IPS DF 19.7 (cell line): ENCODE data around the gene TIMP2.
"Not testable (repeated sequence)": the region's sequence is repeated elsewhere in the genome, so short reads cannot be mapped to it uniquely, and the experiment has no call there.

ENCODE experiments used
- DNase-seq: peaks from one replicate; pipeline ENCODE4 v3.0.0-alpha.2; 2013; ENCODE audit warnings: low read depth, low spot score

TIMP2 gene, protein sequence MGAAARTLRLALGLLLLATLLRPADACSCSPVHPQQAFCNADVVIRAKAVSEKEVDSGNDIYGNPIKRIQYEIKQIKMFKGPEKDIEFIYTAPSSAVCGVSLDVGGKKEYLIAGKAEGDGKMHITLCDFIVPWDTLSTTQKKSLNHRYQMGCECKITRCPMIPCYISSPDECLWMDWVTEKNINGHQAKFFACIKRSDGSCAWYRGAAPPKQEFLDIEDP

DNA sequence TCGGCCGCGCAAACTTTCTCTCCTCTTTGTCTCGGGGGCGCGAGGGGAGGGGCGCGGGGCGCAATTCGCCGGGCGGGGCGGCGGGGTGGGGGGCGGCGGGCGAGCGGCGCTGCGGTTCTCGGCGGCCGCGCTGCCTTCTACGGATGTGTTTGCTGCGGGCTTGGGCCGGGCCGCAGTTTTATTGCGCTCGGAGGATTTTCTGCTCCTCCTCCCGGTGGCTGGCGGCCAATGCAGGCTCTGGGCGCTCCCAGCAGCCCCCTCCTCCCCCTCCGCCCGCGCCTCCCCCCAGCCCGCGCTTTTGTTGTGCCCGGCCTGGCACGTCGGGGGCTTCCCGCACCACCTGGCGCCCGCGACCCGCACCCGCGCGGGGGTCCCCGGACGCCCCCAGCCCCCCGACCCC is at the start of gene TIMP2:
TSS of gene TIMP2 (minus strand) at position 154 of the 400 bp plus-strand sequence. CDS start 299 bp downstream, outside the sequence.
- DNase-seq: no peak

DNA sequence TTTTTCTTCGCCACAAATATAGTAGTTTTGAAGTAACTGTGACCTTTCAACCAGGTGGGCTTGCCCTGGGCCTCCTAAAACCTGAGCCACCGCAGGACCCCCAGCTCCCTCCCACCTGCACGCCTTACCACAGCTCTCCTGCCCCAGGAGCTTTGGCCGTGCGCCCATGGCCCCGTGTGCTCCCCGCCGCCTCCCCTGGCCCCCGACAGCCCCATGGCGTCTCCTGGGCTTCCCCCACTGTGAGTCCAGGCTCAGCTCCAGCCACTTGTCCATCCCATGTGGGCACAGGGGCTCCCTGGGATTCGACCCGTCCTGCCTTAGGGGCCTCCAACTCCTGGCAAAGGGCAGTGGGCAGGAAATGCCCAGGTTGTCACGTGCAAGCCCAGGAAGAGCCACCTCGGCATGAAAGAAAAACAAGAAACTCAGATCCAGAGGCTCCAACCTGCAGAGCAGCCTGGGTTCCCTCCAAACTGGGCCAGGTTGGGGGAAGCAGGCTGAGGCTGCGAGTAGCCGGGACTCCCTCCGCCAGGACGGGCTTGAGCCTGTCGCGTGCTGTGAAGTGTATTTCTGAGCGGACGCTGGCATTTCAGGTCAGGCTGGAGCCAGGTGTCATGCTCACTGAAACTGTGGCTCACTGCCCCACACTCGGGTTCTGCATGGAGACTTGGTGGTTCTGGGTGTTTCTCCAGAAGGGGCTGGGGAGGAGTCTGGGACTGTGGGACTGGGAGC is 48.8 kb upstream of the TIMP2 start:
- DNase-seq: no peak

DNA sequence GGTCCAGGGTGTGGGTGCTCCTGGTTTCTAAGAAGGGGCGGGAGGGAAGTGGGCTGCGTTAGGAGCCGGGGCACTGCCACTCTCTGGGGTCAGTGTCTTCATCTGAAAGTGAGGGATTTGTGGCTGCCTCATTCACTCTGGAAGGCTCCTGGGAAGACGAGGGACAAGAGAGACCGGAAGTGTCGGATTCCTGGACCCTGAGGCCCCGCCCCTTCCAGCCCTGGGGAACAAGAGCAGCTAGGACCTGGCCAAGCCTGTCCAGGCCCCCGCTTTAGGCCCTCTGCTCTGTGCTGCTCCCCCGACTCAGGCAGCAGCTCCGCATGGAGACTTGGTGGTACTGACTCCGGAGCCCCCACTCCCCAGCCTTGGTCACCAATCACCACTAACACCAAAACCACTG is 48.0 kb upstream of the TIMP2 start:
- no peak for DNase-seq

DNA sequence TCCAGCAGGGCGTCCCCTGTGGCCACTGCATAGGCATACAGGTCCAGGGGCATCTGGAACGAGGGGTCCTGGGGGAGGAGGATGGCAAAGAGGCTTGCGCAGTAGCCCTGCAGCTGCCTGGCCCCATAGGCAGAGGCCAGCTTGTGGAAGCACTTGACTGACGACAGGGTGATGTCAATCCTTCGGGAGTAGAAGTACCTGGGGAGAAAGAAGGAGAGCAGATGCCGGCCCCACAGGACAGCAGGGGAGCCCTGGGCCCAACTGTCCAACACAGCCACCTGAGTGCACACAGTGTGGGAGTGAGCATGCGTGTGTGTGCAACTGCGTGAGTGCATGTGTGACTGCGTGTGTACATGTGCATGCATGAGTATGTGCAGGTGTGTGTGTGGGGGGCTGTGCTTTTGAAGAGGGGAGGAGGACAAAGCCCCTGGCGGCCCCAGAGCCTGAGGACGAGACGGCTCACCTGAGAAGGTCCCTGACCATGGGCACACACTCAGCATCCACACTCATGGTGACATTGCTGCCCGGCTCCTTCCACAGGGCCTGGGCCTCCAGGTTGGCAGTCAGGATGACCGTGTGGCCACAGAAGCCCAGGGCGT is 47.4 kb upstream of the TIMP2 start:
- no peak for DNase-seq

DNA sequence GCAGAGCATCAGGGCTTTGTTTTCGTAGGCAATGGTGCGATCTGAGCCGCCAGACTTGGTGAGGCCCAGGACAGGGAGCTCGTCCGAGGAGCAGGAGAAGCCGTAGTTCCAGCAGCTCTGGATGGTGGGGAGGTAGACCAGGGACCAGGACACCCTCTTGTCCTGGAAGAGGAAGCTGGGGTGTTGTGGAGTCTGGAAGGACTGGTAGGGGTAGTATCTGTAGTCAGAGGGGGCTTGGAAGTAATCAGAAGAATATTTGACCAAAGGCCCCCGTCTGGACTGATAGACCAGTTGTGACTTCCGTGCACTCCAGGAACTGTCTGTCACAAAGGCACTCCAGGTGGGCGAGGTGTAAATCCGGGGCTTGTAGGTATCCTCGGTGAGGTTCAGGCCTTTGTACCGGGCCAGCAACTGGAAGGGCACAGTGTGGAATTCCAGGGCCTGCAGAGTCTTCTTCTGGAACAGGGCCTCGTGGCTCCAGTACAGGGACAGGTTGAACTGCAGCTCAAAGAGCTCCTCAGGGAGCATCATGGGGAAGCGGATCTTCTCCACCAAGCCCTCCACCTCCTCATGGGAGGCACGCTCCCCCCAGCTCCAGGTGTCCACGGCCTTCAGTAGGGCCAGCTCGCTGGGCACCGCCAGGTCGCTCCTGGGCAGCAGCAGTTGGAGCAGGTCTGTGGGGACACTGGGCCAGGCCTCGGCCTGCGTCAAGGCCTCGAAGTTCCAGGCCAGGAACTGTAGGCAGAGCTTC is 46.7 kb upstream of the TIMP2 start:
- DNase-seq: no peak

DNA sequence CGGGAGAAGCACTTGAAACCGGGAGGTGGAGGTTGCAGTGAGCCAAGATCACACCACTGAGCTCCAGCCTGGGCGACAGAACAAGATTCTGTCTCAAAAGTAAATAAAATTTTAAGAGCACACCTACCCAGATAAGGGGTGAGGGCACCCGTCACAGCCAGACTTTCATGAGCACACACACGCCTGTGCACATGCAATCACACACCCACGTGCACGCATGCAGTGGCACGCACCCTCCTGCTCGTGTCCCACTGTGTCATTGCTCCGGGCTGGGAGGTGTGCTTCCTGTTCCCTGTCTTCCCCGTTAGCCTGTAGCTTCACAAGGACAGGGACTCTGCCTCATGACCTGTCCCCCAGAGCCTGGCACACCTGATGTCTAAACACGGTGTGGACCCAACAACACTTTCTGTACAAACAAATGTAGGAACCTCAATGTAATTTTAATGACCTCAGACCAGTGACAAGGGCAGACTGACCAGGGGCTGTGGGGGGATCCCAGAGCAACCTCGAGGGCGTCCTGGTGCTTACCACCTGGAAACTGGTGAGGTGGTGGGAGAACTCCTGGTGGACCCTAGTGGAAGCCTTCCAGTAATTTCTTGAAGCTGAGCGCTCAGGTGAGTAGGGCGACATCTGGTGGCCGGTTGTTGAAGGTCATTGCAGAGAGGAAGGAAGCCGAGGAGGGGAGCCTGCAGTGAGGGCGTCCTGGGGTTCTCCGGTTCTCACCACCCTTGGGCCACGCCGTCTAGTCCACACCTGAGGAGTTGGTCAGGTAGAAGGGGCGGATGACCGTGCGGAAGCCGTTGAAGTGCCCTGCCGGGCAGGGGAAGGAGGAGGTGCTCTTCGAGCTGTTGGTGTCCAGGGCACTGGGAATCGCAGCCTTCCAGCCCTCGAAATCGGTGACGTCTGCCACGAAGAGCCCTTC is 45.9 kb upstream of the TIMP2 start:
- DNase-seq: no peak

DNA sequence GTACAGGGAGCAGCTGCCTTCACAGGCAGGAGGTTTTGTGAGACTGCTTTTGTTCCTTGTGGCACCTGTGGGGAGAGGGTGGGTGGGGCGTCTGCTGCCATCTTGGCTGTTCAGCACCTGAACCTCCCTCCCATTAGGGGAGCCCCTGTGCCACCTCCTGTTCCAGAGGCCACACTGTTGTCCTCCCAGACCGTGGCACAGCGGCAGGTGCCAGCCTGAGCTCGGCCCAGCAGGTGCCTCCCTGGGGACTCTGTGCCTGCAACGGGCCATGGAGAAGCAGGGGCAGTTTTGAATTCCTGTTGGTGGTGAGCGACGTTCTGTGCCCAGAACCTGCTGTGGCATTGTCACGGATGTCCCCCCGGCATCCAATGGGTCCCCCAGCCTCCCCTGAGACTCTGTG is 44.7 kb upstream of the TIMP2 start:
- DNase-seq: no peak

DNA sequence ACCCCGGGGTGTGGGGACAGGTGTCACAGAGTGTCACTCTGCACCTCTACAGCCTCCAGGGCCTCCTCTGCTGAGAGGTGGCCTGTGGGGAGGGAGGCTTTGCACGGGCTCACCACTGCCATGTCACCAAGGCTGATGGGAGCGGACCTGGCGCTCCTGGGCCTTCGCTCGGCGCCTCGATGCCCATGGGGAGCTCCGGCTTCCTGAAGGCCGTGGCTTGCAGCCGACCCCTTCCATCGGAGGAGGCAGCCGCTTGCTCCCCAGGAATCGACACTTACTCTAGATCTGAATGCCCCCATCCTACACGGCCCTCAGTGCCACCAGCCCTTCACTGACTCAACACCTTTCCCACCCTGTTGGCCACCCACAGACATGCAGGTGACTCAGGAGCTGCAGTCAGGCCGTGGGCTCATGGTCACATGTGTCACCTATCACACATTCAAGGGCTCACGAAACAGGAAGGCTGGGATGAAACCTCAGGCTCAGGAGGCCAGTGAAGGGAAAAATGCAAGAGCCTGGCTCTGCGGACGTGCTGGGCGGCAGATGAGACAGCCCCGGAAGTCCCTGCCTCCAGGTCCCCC is 42.7 kb upstream of the TIMP2 start:
- no peak for DNase-seq

DNA sequence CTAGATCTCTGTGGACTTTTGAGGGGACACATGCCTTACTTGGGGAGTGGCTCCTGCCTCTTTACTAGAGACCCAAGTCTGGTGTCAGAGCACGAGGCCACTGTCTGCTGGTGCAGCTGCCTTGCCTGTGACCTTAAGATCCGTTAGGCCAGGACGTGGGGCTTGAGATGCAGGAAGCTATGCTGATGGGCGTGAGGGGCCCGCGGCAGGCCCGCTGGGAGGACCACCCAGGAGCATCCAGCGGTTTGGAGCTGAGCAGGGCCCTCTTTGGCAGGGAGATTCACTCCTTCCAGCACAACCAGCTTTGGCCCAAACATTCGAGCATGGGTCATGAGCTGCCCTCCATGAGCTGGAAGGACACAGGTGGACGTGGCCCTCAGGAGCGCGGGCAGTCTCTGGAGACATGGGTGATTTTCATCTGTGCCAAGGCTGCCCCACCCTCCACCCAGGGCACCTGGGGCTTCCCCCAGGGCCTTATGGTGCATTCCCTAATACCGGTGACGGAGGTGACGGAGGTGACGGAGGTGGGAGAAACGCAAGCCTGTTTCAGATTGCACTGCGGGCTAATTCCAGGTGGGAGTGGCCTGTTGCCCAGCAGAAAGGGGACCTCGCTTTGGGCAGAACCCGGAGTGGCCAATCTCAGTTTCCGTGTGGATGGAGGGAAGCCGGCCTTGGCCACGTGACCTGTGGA is 41.9 kb upstream of the TIMP2 start:
- no peak for DNase-seq

DNA sequence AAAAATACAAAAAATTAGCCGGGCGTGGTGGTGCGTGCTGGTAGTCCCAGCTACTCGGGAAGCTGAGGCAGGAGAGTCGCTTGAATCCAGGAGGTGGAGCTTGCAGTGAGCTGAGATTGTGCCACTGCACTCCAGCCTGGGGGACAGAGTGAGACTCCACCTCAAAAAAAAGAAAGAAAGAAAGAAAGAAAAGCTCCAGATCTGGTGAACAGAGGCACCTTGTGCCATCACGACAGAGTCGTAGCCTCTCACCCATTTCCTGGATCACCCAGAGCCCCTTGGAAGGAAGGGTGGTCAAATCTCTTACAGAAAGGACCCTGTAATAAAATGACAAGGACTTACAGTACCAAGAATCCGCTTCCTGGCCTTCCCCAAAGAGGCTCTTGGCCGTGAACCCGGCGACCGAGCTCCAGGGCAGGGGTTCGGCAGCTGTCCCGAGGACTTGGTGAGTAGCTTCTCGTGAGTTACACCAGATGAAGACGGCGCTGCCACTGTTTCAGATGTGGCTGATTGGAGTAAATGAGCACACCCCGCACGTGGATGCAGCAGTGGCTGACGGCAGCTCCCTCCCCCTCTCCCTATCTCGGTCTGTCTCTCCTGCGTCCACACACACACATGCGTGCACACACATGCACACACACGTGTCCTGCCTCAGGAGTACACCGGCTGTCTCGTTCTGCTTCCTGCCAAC is 41.1 kb upstream of the TIMP2 start:
- DNase-seq: no peak

DNA sequence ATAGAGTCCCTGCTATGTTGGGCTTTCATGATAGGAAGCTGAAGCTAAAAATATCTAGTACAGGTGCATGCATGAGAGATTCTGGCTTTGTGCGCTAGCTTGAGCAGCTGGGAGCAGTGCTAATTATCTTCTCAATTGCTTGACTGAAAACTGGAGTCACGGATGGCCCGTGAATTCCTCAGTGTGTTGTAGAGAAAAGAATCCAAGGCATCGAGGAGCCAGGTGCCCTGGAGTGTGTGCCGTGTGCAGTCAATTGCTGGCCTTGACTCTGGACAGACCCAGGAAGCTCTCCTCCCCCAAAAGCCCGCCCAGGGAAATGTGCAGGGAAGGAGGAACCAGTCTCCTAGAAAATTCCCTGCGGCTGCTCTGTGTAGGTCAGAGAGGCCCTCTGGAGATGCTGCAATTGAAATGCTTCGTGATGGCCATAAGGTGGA is 40.3 kb upstream of the TIMP2 start:
- DNase-seq: no peak

DNA sequence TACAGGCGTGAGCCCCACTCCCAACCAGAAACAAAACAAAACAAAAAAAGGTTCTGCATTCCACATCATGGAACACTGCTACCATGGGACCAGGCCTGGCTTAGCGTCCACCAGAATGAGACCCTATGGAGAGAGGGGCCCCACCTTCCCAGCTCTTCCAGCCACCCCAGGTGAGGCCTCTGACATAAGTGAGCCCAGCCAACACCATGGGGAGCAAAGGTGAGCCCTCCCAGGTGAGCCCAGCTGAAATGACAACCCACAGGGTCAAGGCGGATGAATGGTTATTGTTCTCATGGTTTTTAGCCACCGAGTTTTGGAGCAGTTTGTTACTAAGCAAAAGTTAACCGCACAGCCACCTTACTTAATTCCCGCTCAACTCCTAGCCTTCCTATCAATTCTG is 38.2 kb upstream of the TIMP2 start:
- no peak for DNase-seq

DNA sequence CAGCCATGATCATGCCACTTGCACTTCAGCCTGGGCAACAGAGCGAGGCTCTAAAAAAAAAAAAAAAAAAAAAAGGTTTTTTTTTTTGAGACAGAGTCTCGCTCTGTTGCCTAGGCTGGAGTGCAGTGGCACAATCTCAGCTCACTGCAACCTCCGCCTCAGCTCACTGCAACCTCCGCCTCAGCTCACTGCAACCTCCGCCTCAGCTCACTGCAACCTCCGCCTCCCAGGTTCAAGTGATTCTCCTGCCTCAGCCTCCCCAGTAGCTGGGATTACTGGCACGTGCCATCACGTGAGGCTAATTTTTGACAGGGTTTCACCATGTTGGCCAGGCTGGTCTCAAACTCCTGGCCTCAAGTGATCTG is 37.8 kb upstream of the TIMP2 start:
- not testable (repeated sequence) for DNase-seq

DNA sequence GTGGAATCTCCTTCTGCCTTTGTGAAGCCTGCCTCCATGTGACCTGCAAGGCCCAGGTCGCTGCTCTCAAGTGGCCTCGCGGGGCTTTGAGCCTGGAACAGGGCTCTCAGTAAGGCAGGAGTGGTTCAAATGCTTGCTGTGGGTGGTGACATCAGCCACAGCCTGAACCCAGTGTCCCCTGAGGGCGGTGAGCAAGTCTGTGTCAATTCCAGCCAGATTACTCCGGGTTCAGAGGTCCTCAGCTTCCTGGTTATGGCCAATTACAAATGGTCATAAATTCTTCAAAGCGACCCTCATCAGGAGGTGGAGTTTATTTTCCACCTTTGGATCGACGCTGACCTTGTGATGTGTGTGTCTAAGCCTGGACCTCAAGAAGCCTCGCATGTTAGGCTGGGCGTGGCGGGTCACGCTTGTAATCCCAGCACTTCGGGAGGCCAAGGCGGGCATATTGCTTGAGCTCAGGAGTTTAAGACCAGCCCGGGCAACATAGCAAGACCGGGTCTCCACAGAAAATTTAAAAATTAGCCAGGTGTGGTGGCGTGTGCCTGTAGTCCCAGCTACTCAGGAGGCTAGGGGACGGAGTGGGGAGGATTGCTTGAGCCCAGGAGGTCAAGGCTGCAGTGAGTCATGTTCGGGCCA is 37.3 kb upstream of the TIMP2 start:
- no peak for DNase-seq

DNA sequence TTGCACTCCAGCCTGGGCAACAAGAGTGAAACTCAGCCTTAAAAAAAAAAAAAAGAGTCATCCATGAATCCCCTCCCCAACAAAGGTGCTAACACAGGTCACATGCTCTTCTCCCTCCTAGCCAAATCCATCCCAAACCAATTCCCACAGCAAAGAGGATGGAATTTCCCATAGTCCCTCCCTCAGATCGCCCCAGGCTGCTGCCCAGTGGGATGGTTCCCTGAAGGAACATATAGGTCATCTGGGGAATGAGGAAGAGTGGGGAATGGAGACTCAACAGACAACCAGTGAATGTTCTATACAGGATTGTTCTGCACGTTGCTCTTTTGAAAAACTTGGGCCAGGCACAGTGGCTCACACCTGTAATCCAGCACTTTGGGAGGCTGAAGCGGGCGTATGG is 36.4 kb upstream of the TIMP2 start:
- no peak for DNase-seq

DNA sequence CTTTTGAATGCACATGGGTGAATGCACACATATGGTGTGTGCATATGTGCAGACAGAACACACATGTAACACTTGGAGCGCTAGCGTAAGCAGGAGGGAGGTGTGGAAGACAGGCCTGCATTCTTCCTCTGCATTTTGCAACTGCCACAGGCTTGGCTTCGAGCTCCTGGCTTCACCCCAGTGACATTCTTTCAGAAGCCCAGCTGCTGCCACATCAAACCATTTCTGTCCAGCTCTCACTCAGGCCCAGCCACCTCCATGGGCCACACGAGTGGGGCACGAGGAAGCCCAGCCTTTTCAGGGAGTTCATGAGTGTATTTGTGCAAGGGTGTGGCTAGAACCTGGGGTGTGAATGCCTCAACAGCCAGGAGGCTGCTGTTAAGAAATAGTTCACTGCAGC is 35.7 kb upstream of the TIMP2 start:
- DNase-seq: no peak

DNA sequence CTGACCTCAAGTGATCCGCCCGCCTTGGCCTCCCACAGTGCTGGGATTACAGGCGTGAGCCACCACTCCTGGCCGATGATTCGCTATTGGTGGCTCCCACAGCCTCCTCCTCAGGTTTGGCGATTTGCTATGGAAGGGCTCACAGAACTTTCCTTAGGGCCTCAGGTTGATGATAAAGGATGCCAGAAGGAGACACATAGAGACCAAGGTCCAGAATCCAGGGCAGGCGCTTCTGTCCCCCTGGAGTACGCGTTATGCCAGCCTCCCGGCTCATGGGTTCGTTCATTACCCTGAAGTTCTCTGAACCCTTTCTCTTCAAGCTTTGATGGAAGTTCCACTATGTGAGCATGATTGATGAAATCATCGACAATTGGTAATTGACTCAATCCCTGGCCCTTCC is 34.6 kb upstream of the TIMP2 start:
- DNase-seq: no peak

DNA sequence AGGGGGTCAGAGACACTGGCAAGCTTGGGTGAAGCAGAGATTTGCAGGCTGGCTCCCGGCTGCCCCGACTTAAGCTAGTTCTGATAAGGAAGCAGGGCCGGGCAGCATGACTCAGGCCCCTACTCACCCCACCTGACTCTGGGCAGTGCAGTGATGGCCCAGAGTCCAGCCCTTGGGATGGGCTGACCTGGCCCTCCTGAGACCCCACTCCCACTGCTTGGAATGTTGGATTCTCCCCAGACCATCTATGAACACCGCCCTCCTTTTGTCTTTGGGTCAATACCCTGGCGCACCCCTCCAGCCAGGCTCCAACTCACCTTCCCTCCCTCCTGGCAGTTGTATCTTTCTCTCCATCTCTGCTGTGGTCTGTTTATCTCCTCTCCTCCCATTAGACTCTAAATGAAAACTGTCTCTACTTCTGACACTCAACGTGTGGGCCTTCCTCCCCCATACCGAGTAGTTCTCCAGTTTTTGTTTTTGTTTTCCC is 33.5 kb upstream of the TIMP2 start:
- DNase-seq: no peak

DNA sequence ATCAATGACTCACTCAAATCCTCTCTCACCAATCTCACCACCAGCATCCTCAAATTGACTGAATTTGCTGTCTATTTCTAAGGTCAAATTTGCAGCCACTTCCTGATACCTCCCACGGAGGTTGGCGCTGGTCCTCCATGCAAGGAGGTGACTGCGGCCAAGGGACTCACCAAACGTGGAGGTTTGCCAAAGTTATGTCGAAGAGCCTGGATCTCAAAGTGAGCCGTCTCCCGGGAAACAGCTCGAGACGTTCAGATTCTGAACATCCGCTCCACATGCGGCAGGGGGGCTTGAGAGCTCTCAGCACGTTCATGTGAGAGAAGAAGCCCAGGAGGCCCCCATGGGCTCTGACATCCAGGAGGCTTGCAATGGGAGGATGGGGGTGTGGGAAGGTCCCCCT is 31.9 kb upstream of the TIMP2 start:
- DNase-seq: no peak
